CD14-positive monocyte (primary cell): ENCODE measurements around the gene CAMTA1. TPM values are rescaled to one million over a fixed set of nuclear protein-coding genes. Genes with fewer than 3 reads are reported as not detected.

Source experiments
- DNase-seq, 3 donors: peaks; one replicate each; pipeline ENCODE4 v3.0.0-alpha.2; 2011 to 2022
- H2AFZ ChIP-seq: 2 replicates; pipeline ENCODE4 v1.6.0; 2012; ENCODE audit warnings: mild to moderate bottlenecking, low read depth, low read length, inconsistent platforms; ENCODE audit not compliant: insufficient read depth, poor library complexity, severe bottlenecking
- H3K27ac ChIP-seq, 2 donors: 1 replicate in 1 of 2; 2 replicates in 1 of 2; pipeline ENCODE4 v1.5.1; 2012 to 2013; ENCODE audit warnings: low read length in 2 of 2, control low read depth in 1 of 2, inconsistent platforms in 1 of 2, low read depth in 1 of 2, mild to moderate bottlenecking in 1 of 2
- H3K27me3 ChIP-seq, 2 donors: one replicate each; pipeline versions ENCODE4 v1.6.0 to v1.6.1; 2011 to 2013; ENCODE audit warnings: low read length in 2 of 2; ENCODE audit not compliant: control insufficient read depth in 2 of 2, insufficient read depth in 2 of 2
- H3K36me3 ChIP-seq, 2 donors: replicated peaks in 1 of 2; 1 replicate in 1 of 2; 2 replicates in 1 of 2; pipeline versions ENCODE4 v1.5.1 to v1.6.1; 2012 to 2013; ENCODE audit warnings: low read length in 2 of 2, control low read depth in 1 of 2, inconsistent platforms in 1 of 2, mild to moderate bottlenecking in 1 of 2; ENCODE audit not compliant: insufficient read depth in 2 of 2, control insufficient read depth in 1 of 2
- H3K4me1 ChIP-seq, 2 donors: 1 replicate in 1 of 2; 2 replicates in 1 of 2; pipeline versions ENCODE4 v1.5.1 to v1.6.1; 2012 to 2013; ENCODE audit warnings: low read length in 2 of 2, control low read depth in 1 of 2, inconsistent platforms in 1 of 2, mild to moderate bottlenecking in 1 of 2, moderate library complexity in 1 of 2; ENCODE audit not compliant: insufficient read depth in 2 of 2, control insufficient read depth in 1 of 2
- H3K4me2 ChIP-seq: replicated peaks from 2 replicates; pipeline ENCODE3; 2012; ENCODE audit warnings: low read length, moderate library complexity, mild to moderate bottlenecking; ENCODE audit not compliant: poor library complexity, severe bottlenecking; ENCODE audit errors: extremely low read depth
- H3K4me3 ChIP-seq, 3 experiments: fragments of 200-600 bp in 1 of 3; sonication (generic) in 1 of 3; replicated peaks in 1 of 3; 1 replicate in 2 of 3; 2 replicates in 1 of 3; pipeline ENCODE4 v1.5.1; 2011 to 2013; ENCODE audit warnings: low read length in 3 of 3, mild to moderate bottlenecking in 3 of 3, control low read depth in 2 of 3, low read depth in 2 of 3, inconsistent platforms in 1 of 3, moderate library complexity in 1 of 3
- H3K79me2 ChIP-seq: 2 replicates; pipeline ENCODE4 v1.6.0; 2012; ENCODE audit warnings: mild to moderate bottlenecking, control low read depth, inconsistent platforms, low read length, moderate library complexity; ENCODE audit not compliant: insufficient read depth
- H3K9ac ChIP-seq: 2 replicates; pipeline ENCODE4 v1.6.0; 2017; ENCODE audit warnings: low read length, mild to moderate bottlenecking; ENCODE audit not compliant: insufficient read depth, poor library complexity, severe bottlenecking
- H3K9me3 ChIP-seq, 2 donors: replicated peaks in 1 of 2; 1 replicate in 1 of 2; 2 replicates in 1 of 2; pipeline versions ENCODE4 v1.5.1 to v1.6.1; 2012 to 2013; ENCODE audit warnings: low read length in 2 of 2, control low read depth in 1 of 2; ENCODE audit not compliant: control insufficient read depth in 1 of 2, insufficient read depth in 1 of 2
- H4K20me1 ChIP-seq: 2 replicates; pipeline ENCODE4 v1.6.0; 2012; ENCODE audit warnings: mild to moderate bottlenecking, low read length, control low read depth, moderate library complexity; ENCODE audit not compliant: insufficient read depth
- H3K27ac Mint-ChIP-seq, 7 donors: one replicate each; pipeline ENCODE4 v1.8.0; 2020; ENCODE audit warnings: mild to moderate bottlenecking in 7 of 7, mixed read lengths in 7 of 7, moderate library complexity in 6 of 7, inconsistent platforms in 2 of 7
- H3K27me3 Mint-ChIP-seq, 3 donors: one replicate each; pipeline ENCODE4 v1.8.0; 2021 to 2022; ENCODE audit warnings: low read depth in 3 of 3, mild to moderate bottlenecking in 3 of 3, mixed read lengths in 3 of 3, moderate library complexity in 3 of 3, inconsistent platforms in 1 of 3
- H3K36me3 Mint-ChIP-seq, 2 donors: one replicate each; pipeline ENCODE4 v1.8.0; 2020; ENCODE audit warnings: mixed read lengths in 2 of 2, inconsistent platforms in 1 of 2, mild to moderate bottlenecking in 1 of 2
- H3K4me1 Mint-ChIP-seq: one replicate; pipeline ENCODE4 v1.8.0; 2020; ENCODE audit warnings: mild to moderate bottlenecking, mixed read lengths
- H3K4me3 Mint-ChIP-seq, 2 donors: one replicate each; pipeline ENCODE4 v1.8.0; 2020; ENCODE audit warnings: mild to moderate bottlenecking in 2 of 2, mixed read lengths in 2 of 2, moderate library complexity in 1 of 2
- H3K9me3 Mint-ChIP-seq, 7 donors: one replicate each; pipeline ENCODE4 v1.8.0; 2020 to 2022; ENCODE audit warnings: mixed read lengths in 7 of 7, mild to moderate bottlenecking in 6 of 7, moderate library complexity in 6 of 7, inconsistent platforms in 2 of 7
- CTCF ChIP-seq: fragments of 200-600 bp; IDR thresholded peaks from one replicate; pipeline ENCODE4 v1.8.0; 2022; ENCODE audit warnings: antibody characterized with exemption, mild to moderate bottlenecking
- WGBS: methylation state at CpG from one replicate; pipeline ENCODE4 v1.1.5; 2013; ENCODE audit warnings: missing lambda C conversion rate; ENCODE audit not compliant: insufficient coverage; 5-methylcytosine and 5-hydroxymethylcytosine counted together
- intact Hi-C, 2 donors: fragments of 100-400 bp; cut with micrococcal nuclease; formaldehyde crosslinking; loops; one replicate each; pipeline versions ENCODE4 v1.15.0 to v1.15.1; 2023
- polyA plus RNA-seq, 3 donors: library from polyadenylated mRNA; depleted of rRNA in 1 of 3; unstranded in 2 of 3; stranded (reverse) in 1 of 3; fragments of 300-500 nt in 2 of 3; fragments of >200 nt in 1 of 3; fragmentation: Illumina TruSeq in 2 of 3; gene quantifications; 1 replicate in 2 of 3; 2 replicates in 1 of 3; pipeline ENCODE4 v1.2.3, GENCODE V29; 2012 to 2021

The CAMTA1 gene
- polyA plus RNA-seq, 3 donors, result 52.0 to 89.6 (median 78.3) TPM

- Histone ChIP-seq H3K79me2 (no peaks in the 10 kb centered on the region), H4K20me1 (no peaks in the 10 kb centered on the region), H3K36me3 (no peaks in the 10 kb centered on the region), H3K27ac (no peak overlapping the region), H3K4me3 (no peak overlapping the region), H3K9ac (no peak overlapping the region), H2AFZ (no peak overlapping the region), H3K9me3 (no peaks in the 10 kb centered on the region), H3K4me1 (no peaks in the 10 kb centered on the region), H3K27me3 (no peaks in the 10 kb centered on the region), H3K4me2 (no peak overlapping the region)
- no peak for DNase-seq
- no peaks in the 10 kb centered on the region for H3K36me3 Mint-ChIP-seq
- H3K4me3 Mint-ChIP-seq, result no peak overlapping the region
- H3K4me1 Mint-ChIP-seq, result no peaks in the 10 kb centered on the region
- H3K27me3 Mint-ChIP-seq, result peaks cover 2 to 10% (median 2%) of the 10 kb centered on the region in 3 donors
- no peak for TF ChIP-seq CTCF
- no peaks in the 10 kb centered on the region for H3K9me3 Mint-ChIP-seq
- intact Hi-C loops, result no loop called here
- H3K27ac Mint-ChIP-seq, result no peak overlapping the region
- WGBS, result 75% methylated on average over 3 of the region's 4 CpGs
Observed at GRCh38 chr1:7229186-7229585, 443.9 kb downstream of the CAMTA1 start.

GRCh38 chr1:7229696-7230631, 444.7 kb downstream of the CAMTA1 start:
- no peak for TF ChIP-seq CTCF
- Histone ChIP-seq H3K9ac (no peak overlapping the region), H3K4me1 (no peaks in the 10 kb centered on the region), H3K27me3 (no peaks in the 10 kb centered on the region), H3K27ac (no peak overlapping the region), H3K4me3 (no peak overlapping the region), H4K20me1 (no peaks in the 10 kb centered on the region), H3K4me2 (no peak overlapping the region), H3K9me3 (no peaks in the 10 kb centered on the region), H3K36me3 (no peaks in the 10 kb centered on the region), H2AFZ (no peak overlapping the region), H3K79me2 (no peaks in the 10 kb centered on the region)
- peaks cover 0 to 12% (median 3%) of the 10 kb centered on the region in 3 donors for H3K27me3 Mint-ChIP-seq
- no peaks in the 10 kb centered on the region for H3K36me3 Mint-ChIP-seq
- DNase-seq, result no peak
- H3K9me3 Mint-ChIP-seq, result no peaks in the 10 kb centered on the region
- H3K27ac Mint-ChIP-seq, result no peak overlapping the region
- intact Hi-C loops, result no loop called here
- no peak overlapping the region for H3K4me3 Mint-ChIP-seq
- no peaks in the 10 kb centered on the region for H3K4me1 Mint-ChIP-seq
- WGBS, result 93% methylated on average over 8 of the region's 20 CpGs
